ENCODE measurements around the gene SPSB4.

DNA sequence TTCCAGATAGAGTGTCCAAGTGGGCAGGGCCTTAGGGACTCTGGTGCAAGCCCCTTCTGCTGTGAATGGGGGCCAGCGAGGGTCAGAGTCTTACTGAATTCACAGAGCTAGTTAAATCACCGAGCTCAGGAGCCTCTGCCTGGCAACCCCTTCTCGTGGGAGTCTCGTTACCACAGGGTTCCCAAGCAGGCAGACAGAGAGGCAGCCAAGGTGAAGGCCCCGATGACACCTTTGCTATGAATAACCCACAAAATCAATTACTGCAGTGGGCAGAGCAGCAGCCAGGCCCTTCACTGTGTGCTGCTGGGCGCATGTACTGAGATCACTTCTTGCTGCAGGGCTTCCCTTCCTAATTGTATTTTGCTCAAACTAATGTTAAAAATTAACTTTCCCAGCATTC is 56.9 kb downstream of the SPSB4 start:
- TF ChIP-seq, protein P1, sequence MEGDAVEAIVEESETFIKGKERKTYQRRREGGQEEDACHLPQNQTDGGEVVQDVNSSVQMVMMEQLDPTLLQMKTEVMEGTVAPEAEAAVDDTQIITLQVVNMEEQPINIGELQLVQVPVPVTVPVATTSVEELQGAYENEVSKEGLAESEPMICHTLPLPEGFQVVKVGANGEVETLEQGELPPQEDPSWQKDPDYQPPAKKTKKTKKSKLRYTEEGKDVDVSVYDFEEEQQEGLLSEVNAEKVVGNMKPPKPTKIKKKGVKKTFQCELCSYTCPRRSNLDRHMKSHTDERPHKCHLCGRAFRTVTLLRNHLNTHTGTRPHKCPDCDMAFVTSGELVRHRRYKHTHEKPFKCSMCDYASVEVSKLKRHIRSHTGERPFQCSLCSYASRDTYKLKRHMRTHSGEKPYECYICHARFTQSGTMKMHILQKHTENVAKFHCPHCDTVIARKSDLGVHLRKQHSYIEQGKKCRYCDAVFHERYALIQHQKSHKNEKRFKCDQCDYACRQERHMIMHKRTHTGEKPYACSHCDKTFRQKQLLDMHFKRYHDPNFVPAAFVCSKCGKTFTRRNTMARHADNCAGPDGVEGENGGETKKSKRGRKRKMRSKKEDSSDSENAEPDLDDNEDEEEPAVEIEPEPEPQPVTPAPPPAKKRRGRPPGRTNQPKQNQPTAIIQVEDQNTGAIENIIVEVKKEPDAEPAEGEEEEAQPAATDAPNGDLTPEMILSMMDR (IDR thresholded peaks at IDR 0.05): no peak
- no peak for TF ChIP-seq EP300 (IDR thresholded peaks at IDR 0.05)

Measured in ovary (tissue), 3 donors.